ENCODE data around the gene AHCTF1.

DNA sequence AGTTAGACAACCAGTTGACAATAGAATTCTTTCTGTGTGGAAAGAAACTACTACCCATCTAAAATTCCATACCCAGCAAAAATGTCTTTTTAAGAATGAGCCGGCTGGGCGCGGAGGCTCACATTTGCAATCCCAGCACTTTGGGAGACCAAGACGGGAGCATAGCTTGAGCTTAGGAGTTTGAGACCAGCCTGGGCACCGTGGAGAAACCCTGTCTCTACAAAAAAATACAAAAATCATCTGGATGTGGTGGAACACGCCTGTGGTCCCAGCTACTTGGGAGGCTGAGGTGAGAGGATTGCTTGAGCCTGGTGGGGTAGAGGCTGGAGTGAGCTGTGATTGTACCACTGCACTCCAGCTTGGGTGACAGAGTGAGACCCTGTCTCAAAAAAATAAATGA, 128.4 kb downstream of the AHCTF1 start:
- TF ChIP-seq CTCF (IDR thresholded peaks at IDR 0.05) (no peak), POLR2A (IDR thresholded peaks at IDR 0.05) (no peak)
